GM18868 (cell line): ENCODE results near the gene ARHGAP15.

ENCODE experiments used
- ATAC-seq: cut with Tn5 transposase; IDR thresholded peaks from one replicate; pipeline ENCODE4 v1.9.1; 2021; ENCODE audit warnings: mild to moderate bottlenecking, moderate library complexity; ENCODE audit not compliant: unreplicated experiment

The ARHGAP15 gene

GRCh38 chr2:143792602-143793001 lies 663.4 kb downstream of the ARHGAP15 start:
- no peak for ATAC-seq

DNA sequence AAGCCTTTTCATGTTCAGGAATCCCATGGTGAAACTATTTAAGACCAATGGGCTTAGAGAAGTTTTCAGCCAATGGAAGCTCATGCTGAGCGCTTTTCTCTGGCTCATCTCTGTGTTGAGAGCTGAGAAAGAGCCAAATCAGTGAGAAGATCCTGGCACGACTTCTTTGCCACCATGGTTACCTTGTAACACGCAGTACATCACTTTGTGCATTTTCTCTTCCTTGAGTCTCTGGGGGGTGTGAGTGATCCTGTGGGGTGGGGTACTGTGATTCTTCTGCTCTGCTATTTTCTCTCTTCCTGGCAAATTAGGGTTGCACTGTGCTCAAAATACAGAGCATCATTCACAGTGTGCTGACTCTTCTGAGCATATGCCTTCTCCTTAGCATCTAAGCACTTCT lies 664.2 kb downstream of the ARHGAP15 start:
- no peak for ATAC-seq

DNA sequence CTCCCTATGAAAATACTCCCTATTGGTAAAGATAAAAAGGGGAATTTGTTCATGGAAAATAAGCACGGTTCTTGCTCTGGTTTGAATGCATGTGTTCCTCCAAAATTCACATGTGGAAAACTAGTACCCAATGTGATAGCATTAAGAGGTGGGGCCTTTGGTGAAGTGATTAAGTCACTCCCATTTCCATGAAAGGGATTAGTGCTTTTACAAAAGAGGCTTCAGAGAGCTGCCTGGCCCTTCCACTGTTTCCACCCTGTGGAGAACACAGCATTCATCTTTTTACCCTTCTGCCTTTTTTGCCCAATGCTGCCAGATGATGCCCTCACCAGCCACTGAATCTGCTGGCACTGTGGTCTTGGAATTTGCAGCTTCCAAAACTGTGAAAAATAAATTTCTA lies 666.8 kb downstream of the ARHGAP15 start:
- no peak for ATAC-seq

DNA sequence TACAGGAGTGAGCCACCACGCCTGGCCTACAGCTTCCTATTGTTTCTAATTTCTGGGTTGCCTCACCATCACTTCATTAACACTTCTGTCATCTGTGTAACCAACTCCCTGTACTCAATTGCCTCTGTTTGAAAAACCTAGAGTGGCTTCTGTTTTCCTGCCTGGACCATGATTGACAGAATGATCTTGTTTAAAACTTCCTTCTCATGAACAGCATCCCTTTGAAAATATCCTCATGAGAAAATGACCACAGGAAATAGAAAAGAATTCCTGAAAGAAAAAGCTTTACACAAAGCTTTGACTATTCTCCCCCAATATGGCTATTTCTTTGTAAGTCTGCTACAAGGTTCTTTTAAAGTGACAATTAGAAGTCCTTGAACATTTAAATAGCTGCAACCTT lies 672.3 kb downstream of the ARHGAP15 start:
- no peak for ATAC-seq

GRCh38 chr2:143802242-143802641 lies 673.0 kb downstream of the ARHGAP15 start:
- peak; percentile 65 for ATAC-seq

GRCh38 chr2:143802871-143803650 lies 673.8 kb downstream of the ARHGAP15 start:
- peak; percentile 78 for ATAC-seq

DNA sequence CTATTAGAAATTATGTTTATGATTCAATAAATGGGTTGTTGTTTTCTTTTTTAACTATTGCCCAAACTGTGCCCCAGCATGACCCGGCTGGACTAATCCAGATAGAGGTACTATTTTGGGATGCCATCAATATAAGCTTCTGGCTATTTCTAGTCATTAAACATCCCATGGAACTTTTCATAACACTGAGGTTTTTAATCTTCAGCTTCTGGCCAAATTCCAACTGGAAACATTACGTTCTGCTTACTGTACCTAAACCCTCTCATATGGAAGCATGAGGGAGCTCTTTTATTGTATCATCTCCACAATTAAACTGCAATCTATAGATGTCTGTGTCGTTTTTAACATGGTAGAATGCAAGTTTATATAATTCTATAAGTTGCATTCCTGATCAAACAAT lies 674.7 kb downstream of the ARHGAP15 start:
- no peak for ATAC-seq

- ATAC-seq: no peak
Observed at GRCh38 chr2:143805666-143806065, 676.4 kb downstream of the ARHGAP15 start.

- no peak for ATAC-seq
Observed at GRCh38 chr2:143807192-143807591, 678.0 kb downstream of the ARHGAP15 start.

GRCh38 chr2:143807671-143808070 lies 678.5 kb downstream of the ARHGAP15 start:
- no peak for ATAC-seq

- ATAC-seq: no peak
Observed at GRCh38 chr2:143808166-143808565, 678.9 kb downstream of the ARHGAP15 start.

DNA sequence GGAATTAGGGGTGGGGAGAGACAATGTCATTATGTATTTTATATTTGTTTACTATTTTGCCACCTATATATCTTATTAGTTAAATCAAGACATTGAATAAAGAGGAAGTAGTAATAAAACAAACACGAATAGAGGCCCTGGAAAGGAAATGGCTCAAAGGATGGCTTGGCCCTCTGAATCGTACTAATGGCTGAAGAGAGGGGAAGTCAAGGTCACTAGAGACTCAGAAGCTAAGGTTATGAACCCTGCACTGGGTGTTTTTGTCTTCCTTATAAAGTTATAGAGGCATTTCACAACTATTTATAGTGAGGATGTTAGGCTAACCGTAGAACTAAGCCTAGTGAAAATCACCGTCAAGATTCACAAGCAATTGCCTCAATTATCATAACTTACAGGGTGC lies 685.9 kb downstream of the ARHGAP15 start:
- ATAC-seq: no peak

DNA sequence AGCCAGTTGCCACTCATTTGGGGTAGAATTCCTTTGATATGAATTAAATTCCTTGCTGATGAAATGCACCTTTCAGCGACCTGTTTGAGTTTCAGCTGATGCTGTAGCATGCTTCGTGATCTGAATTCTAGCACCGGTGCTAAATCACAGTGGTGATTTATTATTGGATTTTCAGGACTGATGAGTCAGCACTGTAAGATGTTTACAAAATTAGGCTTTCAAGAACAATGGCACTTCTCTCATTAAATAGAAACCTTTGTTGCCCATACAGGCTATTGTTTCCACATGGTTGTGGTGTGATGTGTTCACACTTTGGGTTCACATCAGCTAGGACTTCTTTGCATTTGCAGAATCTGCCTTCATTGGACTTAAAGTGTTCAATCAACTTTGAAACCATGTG lies 687.7 kb downstream of the ARHGAP15 start:
- no peak for ATAC-seq
